HG03280 (cell line): Measurements from ENCODE around the gene RNU5B-1.
"Not testable (repeated sequence)": the region's sequence is repeated elsewhere in the genome, so short reads cannot be mapped to it uniquely, and the experiment has no call there.

Experiments
- ATAC-seq: cut with Tn5 transposase; IDR thresholded peaks from one replicate; pipeline ENCODE4 v1.9.1; 2021; ENCODE audit warnings: mild to moderate bottlenecking, moderate library complexity; ENCODE audit not compliant: unreplicated experiment

The RNU5B-1 gene

DNA sequence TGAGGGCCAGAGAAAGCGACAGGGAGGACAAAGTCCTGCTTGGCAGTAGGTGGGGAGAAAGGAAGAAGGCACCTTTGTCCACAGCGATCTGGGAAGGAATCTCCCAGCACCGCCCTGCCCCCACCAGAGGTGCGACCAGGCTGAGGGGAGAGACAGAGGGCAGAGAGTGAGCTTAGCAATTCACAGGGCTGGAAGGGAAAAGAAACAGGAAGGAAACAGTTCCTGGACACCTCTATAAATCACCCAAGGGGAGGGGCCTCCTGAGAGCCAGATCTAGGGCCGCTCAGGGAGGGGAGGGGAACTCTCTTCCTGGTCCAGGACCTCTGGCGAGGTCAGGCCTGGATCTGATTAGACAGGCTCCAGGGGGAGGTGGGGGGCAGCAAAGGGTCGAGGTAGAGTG is 35.4 kb downstream of the RNU5B-1 start:
- ATAC-seq, result no peak

- ATAC-seq, result no peak
Observed at GRCh38 chr15:65342493-65342892, 38.0 kb downstream of the RNU5B-1 start.

GRCh38 chr15:65343374-65343981 is 39.0 kb downstream of the RNU5B-1 start:
- ATAC-seq, result no peak

- no peak for ATAC-seq
Observed at GRCh38 chr15:65344214-65344913, 39.9 kb downstream of the RNU5B-1 start.

DNA sequence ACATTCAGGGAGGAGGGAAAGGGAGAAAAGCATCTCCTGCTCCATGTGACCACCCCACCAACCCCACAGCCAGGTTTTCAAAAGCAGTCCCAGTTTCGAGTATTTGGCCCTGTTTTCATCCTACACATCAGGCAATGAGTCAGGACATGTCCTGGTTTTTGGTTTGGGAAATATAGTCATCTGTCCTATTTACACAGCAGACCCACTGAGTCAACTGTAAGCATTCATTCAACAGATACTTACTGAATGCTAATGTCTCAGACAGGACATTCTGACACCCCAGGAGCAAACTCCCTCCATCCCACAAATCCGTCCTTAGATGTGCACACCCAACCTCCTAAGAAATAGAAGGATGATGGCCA is 40.4 kb downstream of the RNU5B-1 start:
- ATAC-seq, result no peak

GRCh38 chr15:65346856-65347598 is 42.5 kb downstream of the RNU5B-1 start:
- no peak for ATAC-seq

- ATAC-seq, result not testable (repeated sequence)
Observed at GRCh38 chr15:65347756-65348155, 43.3 kb downstream of the RNU5B-1 start.

GRCh38 chr15:65349338-65349737 is 44.9 kb downstream of the RNU5B-1 start:
- no peak for ATAC-seq

DNA sequence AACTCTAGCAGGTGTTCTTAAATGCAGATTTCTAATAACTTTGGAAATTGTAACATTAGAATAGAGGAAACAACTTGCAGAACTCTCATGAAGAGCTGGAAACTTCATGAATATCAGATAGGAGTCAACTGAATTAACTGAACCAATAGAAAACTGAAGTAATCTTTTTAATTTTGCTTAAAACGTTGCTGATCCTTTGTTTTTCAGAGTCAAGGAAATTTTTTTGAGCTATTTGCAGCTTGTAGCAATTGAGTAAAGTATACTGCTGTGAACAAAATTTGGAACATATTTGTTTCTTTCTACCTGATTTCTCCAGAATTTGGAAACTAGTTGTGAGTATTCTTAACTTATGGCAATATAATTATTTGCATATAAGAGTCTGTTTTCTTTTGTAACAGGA is 47.5 kb downstream of the RNU5B-1 start:
- not testable (repeated sequence) for ATAC-seq
